AG10803 (cell line): Measurements from ENCODE around the gene THSD4.
A peak's percentile ranks its signal among the peaks of the same experiment; 100 is the strongest.

Experiments
- DNase-seq: peaks from one replicate; pipeline ENCODE4 v3.0.0; 2010; ENCODE audit warnings: low read depth
- H3K4me3 ChIP-seq: 2 replicates; pipeline ENCODE4 v1.5.1; 2011; ENCODE audit warnings: mild to moderate bottlenecking, low read length, control low read depth
- CTCF ChIP-seq: conservative IDR thresholded peaks from 2 replicates; pipeline ENCODE4 v1.5.1; 2011; ENCODE audit warnings: mild to moderate bottlenecking, low read length, control low read depth, inconsistent platforms

The THSD4 gene

GRCh38 chr15:71643918-71644317 is 528.6 kb downstream of the THSD4 start:
- TF ChIP-seq CTCF, result no peak
- no peak for DNase-seq
- H3K4me3 ChIP-seq, result no peak overlapping the region

- no peak for DNase-seq
- H3K4me3 ChIP-seq, result no peak overlapping the region
- TF ChIP-seq CTCF, result no peak
These were observed 531.7 kb downstream of the THSD4 start for GRCh38 chr15:71646767-71647486.

GRCh38 chr15:71647487-71647808 is 532.2 kb downstream of the THSD4 start:
- no peak for TF ChIP-seq CTCF
- H3K4me3 ChIP-seq, result no peak overlapping the region
- DNase-seq, result no peak

GRCh38 chr15:71648095-71648494 is 532.8 kb downstream of the THSD4 start:
- TF ChIP-seq CTCF, result no peak
- no peak overlapping the region for H3K4me3 ChIP-seq
- DNase-seq, result no peak

- DNase-seq, result no peak
- TF ChIP-seq CTCF, result no peak
- H3K4me3 ChIP-seq, result no peak overlapping the region
These were observed 534.6 kb downstream of the THSD4 start for GRCh38 chr15:71649894-71650293.

GRCh38 chr15:71650603-71651002 is 535.3 kb downstream of the THSD4 start:
- H3K4me3 ChIP-seq, result no peak overlapping the region
- TF ChIP-seq CTCF, result no peak
- no peak for DNase-seq

- DNase-seq, result peak; percentile 53
- TF ChIP-seq CTCF, result peak; percentile 44
- H3K4me3 ChIP-seq, result no peak overlapping the region
These were observed 536.5 kb downstream of the THSD4 start for GRCh38 chr15:71651750-71652186.
